ENCODE results near the gene IGSF8.

The IGSF8 gene

DNA sequence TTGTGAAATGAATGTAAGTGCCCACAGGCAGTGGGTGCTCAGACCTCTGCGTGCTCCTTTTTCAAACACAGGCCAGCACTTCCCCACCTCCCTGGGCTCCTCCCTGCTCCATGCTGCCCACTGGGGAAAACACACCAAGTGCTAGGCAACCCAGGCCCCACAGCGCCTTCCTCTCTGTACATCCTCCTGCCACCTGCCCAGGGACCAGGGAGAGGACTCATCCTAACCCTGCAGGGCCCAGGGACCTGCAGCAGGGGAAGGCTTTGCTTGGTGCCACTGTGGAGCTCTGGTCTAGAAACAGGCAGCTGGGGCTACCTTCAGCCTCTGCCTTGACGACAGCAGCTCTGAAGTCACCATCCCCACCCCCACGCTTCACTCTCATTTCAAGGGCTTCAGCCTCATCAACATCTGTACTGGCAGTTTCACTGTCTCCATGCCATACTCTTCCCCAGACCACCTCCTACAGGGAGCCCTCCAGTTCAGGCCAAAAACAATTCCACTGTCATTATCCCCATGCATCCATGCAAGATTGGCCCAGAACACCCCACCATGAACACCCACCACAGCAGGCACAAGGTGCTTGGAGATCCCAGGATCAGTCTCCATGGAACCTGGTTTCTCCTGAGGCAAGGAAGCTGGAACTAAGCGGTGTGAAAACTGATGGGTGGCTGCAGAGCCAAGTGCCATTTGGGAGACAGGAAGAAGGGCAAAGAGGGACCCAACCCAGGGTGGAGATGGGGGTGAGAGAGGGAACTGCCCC is 1.1 kb downstream of the IGSF8 start (continued):
- TF ChIP-seq ZNF18 (tag by site-specific recombination; IDR thresholded peaks at IDR 0.05) (no peak), ZBTB8A (tag by site-specific recombination; IDR thresholded peaks at IDR 0.05) (no peak), KLF8 (tag by site-specific recombination; IDR thresholded peaks at IDR 0.05) (no peak), FEZF1 (tag by site-specific recombination; IDR thresholded peaks at IDR 0.05) (no peak), ZNF19 (tag by site-specific recombination; IDR thresholded peaks at IDR 0.05; ENCODE audit: low read depth) (no peak), ZNF280D (tag by site-specific recombination; IDR thresholded peaks at IDR 0.05) (no peak)
- TF ChIP-seq, protein P1, sequence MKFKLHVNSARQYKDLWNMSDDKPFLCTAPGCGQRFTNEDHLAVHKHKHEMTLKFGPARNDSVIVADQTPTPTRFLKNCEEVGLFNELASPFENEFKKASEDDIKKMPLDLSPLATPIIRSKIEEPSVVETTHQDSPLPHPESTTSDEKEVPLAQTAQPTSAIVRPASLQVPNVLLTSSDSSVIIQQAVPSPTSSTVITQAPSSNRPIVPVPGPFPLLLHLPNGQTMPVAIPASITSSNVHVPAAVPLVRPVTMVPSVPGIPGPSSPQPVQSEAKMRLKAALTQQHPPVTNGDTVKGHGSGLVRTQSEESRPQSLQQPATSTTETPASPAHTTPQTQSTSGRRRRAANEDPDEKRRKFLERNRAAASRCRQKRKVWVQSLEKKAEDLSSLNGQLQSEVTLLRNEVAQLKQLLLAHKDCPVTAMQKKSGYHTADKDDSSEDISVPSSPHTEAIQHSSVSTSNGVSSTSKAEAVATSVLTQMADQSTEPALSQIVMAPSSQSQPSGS (tag by site-specific recombination; IDR thresholded peaks at IDR 0.05; ENCODE audit: low read depth): no peak

DNA sequence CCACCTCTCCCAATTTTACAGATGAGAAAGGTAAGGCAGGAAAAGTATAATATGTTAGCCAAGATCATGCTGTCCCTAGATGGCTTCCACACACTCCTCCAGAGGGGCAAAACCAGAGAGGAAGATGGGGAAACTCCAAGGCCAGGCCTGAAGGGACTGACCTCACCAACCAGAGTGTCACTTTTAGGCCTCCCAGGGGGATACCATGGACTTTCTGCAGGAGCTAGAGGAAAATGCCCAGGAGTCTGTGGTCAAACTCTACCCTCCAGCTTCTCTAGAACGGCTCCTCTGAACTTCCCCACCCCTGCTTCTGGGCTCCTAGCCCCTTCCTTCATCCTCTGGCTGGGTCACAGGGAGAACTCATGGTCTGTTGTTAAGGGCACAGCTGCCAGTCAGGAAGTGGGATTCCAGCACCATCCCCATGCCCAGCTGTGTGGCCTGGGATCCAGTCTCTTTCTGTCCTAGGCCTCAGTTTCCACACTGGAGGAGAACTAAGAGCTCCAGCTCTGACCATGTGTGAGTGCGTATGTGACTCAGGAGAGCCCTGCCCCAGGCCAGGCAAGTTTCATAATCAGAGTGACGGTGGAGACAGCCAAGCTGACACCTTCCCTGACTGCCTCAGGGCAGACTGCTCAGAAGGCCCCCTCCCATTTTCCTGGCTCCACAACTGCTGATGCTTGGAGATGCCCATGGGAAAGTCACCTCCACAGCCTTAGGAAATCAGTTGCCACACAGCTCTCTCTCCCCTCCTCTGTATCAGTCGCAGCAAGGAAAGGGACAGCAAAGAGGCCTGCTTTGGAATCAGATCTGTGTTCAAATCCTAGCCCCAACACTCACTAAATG is 1.9 kb downstream of the IGSF8 start:
- Histone ChIP-seq H3K4me1 (ENCODE audit: control insufficient read depth, insufficient read depth, low read length) (peaks cover 4% of the 10 kb centered on the region), H3K36me3 (ENCODE audit: control insufficient read depth in 2 of 2, insufficient read depth in 1 of 2, low read length in 2 of 2) (peaks cover 0 to 19% of the 10 kb centered on the region in 2 experiments; a peak in 1 of 3 replicates), H3K9me3 (ENCODE audit: control insufficient read depth, insufficient read depth, low read depth, low read length) (no peaks in the 10 kb centered on the region), H3K27ac (ENCODE audit: extremely low read depth, low read depth, low read length) (no peak overlapping the region), H3K4me3 (ENCODE audit: low read depth, low read length) (no peak overlapping the region)
- ChIA-PET POLR2A (interaction anchor here (0.9 kb wide), 1 partner anchor 14 kb away, joined by 3 read pairs; no protein-coding TSS in a partner anchor), CTCF (interaction anchor here (0.6 to 5.1 kb wide), 9 partner anchors 10 to 885 kb away, joined by 3 to 64 read pairs (median 4); no protein-coding TSS in a partner anchor)
- TF ChIP-seq ZNF416 (tag by site-specific recombination; IDR thresholded peaks at IDR 0.05): no peak
- TF ChIP-seq, protein P2, sequence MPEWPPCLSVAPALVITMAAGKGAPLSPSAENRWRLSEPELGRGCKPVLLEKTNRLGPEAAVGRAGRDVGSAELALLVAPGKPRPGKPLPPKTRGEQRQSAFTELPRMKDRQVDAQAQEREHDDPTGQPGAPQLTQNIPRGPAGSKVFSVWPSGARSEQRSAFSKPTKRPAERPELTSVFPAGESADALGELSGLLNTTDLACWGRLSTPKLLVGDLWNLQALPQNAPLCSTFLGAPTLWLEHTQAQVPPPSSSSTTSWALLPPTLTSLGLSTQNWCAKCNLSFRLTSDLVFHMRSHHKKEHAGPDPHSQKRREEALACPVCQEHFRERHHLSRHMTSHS (tag by site-specific recombination; IDR thresholded peaks at IDR 0.05): no peak
- TF ChIP-seq ZNF555 (tag by site-specific recombination; conservative IDR thresholded peaks at IDR 0.05): no peak
- TF ChIP-seq PRDM10 (tag by site-specific recombination; IDR thresholded peaks at IDR 0.05): peak; percentile 71
- TF ChIP-seq ZSCAN18 (tag by site-specific recombination; IDR thresholded peaks at IDR 0.05): no peak
- TF ChIP-seq, protein P3, sequence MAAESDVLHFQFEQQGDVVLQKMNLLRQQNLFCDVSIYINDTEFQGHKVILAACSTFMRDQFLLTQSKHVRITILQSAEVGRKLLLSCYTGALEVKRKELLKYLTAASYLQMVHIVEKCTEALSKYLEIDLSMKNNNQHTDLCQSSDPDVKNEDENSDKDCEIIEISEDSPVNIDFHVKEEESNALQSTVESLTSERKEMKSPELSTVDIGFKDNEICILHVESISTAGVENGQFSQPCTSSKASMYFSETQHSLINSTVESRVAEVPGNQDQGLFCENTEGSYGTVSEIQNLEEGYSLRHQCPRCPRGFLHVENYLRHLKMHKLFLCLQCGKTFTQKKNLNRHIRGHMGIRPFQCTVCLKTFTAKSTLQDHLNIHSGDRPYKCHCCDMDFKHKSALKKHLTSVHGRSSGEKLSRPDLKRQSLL (tag by site-specific recombination; IDR thresholded peaks at IDR 0.05): no peak
- no peak for TF ChIP-seq KLF1 (tag by site-specific recombination; IDR thresholded peaks at IDR 0.05)
- peak; percentile 57 for TF ChIP-seq ZNF10 (tag by site-specific recombination; IDR thresholded peaks at IDR 0.05)
- TF ChIP-seq ZNF560 (tag by site-specific recombination; IDR thresholded peaks at IDR 0.05; ENCODE audit: borderline replicate concordance): no peak
- no peak for TF ChIP-seq ZNF544 (tag by site-specific recombination; IDR thresholded peaks at IDR 0.05)
